Measurements from ENCODE around the gene AXL.
"Not testable (repeated sequence)": the region's sequence is repeated elsewhere in the genome, so short reads cannot be mapped to it uniquely, and the experiment has no call there.

Gene AXL

DNA sequence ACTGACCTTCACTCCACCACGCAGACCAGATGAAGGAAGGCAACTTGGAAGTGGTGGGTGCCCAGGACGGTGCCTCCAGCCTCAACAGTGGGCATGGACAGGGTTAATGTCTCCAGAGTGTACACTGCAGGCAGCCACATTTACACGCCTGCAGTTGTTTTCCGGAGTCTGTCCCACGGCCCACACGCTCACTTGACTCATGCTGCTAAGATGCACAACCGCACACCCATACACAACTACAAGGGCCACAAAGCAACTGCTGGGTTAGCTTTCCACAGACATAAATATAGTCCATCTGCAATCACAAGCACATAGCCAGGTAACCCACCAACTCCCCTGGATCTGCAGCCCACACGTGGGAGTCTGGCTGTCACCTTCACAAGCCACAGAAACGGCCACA lies 12.6 kb upstream of the AXL start:
- no peak for DNase-seq (ENCODE audit: low read depth in 1 of 2, low spot score in 1 of 2)

DNA sequence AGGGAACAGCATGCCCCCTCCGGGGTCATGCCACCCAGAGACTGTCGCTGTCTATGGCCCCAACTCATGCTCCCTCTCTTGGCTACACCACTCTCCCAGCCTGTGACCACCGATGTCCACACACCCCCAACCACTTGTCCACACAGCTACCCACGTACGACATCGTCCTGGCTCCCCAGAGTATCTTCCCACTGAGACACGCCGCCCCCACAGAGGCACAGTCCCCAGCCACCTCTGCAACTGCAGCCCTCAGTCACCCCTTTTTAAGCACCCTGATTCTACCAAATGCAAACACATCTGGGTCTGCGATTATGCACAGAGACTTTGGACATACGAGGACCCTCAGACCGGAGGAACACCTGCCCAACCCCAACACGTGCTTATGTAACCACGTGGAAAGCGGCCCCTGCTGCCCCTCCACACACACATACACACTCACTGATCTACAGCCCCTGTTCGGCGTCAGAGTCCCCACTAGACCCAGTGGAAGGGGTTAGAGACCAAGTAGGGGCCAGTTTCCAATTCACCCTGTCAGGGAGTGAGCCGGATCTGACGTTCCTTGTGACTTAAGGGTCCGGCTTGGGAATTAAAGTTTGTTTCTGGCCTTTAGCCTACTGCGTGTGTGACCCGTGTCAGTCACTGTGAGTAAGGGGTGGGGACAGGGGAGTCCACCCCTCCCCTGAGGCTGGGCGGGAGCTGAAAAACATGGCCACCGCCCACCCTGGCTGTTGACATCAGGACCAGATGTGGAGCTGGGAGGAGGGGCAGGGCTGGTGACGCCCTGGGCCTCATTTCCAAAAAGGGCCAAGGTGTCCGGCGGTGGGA lies 11.9 kb upstream of the AXL start:
- no peak for DNase-seq (ENCODE audit: low read depth in 1 of 2, low spot score in 1 of 2)

- DNase-seq (ENCODE audit: low read depth in 1 of 2, low spot score in 1 of 2) = no peak
Observed at GRCh38 chr19:41214161-41214560, 4.9 kb upstream of the AXL start.

GRCh38 chr19:41217741-41218140 lies 1.3 kb upstream of the AXL start:
- no peak for DNase-seq (ENCODE audit: low read depth in 1 of 2, low spot score in 1 of 2)

- no peak for DNase-seq (ENCODE audit: low read depth in 1 of 2, low spot score in 1 of 2)
Observed at GRCh38 chr19:41218249-41218614, 791 bp upstream of the AXL start.

GRCh38 chr19:41219924-41220567 lies 1.0 kb downstream of the AXL start:
- no peak for DNase-seq (ENCODE audit: low read depth in 1 of 2, low spot score in 1 of 2)

DNA sequence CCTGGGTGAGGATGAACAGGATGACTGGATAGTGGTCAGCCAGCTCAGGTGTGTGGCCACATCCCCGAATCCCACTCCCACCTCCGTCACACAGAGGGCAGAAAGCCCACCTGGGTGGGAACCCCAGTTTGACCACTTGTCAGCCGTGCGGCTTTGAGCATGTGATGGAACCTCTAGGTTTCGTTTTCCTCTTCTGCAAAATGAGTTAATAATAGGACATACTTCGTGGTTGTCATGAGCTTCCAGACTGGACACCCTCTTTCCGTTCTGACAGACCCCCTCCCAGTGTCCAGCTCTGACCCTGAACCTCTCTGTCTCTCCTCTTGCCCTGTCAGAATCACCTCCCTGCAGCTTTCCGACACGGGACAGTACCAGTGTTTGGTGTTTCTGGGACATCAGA lies 1.8 kb downstream of the AXL start:
- no peak for DNase-seq (ENCODE audit: low read depth in 1 of 2, low spot score in 1 of 2)

DNA sequence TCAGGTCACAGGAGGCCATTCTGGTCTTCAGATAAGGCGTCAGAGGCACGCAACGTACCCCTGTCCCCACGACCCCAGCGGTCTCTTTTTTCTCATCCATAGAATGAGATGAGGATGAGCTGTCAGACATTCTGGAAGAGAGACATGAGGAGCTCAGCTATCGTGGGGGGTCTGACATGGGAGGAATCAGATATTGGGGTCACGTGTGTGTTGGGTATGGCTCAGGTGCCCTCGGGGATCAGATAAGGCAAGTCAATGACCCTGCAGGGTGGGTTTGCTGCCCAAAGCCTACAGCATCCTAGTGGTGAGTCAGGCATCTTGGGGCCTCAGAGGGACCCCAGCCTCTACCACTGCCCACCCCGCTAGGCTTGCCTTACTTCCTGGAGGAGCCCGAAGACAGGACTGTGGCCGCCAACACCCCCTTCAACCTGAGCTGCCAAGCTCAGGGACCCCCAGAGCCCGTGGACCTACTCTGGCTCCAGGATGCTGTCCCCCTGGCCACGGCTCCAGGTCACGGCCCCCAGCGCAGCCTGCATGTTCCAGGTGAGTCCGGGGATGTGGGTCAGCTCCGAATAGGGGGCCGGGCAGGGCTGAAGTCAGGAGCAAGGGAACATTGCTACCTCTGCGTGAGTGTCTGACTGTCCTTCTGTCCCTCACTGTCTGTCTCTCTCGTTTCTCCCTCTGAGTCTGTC lies 2.6 kb downstream of the AXL start:
- DNase-seq (ENCODE audit: low read depth in 1 of 2, low spot score in 1 of 2) = no peak

DNA sequence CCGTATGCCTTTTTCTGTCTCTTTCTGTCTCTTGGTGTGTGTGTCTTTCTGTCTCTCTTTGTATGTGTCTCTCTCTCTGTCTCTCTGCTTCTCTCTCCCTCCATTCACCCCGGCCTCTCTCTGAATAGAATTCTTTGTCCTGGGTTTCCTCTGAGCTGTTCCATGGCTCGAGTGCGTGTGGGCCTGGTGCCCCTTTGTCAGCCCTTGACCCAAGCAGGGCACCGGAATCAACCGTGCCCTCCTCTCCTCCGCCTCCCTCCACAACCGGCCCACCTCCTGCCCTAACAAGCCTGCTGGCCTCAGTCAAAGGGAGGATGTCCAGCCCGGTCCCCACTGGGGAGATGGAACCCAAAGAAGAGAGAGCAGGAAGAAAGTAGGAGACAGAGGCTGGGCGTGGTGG lies 3.2 kb downstream of the AXL start:
- no peak for DNase-seq (ENCODE audit: low read depth in 1 of 2, low spot score in 1 of 2)

- DNase-seq (ENCODE audit: low read depth in 1 of 2, low spot score in 1 of 2) = no peak
Observed at GRCh38 chr19:41223431-41224234, 4.6 kb downstream of the AXL start.

GRCh38 chr19:41224632-41225031 lies 5.6 kb downstream of the AXL start:
- DNase-seq (ENCODE audit: low read depth in 1 of 2, low spot score in 1 of 2) = no peak

DNA sequence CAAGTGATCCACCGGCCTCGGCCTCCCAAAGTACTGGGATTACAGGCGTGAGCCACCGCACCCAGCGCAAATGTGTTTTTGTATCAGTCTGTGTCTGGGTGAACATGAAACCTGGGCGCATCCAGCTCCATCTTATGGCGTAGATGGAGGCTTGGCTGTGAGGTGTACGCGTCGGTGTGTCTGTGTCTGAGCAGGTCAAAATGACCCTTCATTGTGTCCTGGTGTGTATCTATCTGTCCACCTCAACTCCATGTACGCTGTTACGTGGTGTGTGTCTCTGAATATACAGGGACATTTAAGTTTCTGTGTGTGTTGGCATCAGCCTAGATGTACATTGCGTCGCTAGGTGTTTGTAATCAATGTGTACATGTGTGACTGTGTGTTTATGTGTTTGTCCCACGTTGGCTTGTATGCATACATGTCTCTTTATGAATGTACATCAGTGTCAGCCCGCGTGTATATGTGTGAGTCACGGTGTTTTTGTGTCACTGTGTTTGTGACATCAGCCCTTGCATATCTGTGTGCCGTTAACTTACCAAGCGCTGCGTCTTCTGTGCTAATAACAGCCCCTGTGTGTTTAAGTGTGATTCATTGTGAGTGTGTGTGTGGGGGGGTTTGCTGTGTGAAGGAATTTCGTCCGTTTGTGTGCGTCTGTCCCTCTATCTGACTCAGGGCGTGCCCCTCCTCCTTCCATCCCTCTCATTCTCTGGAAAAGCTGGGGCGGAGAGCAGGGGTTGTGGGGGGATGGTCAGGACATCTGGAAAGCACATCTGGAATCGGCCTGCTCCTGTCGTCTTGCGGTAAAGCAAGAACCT lies 6.4 kb downstream of the AXL start:
- DNase-seq (ENCODE audit: low read depth in 1 of 2, low spot score in 1 of 2) = peak in 1 of 2 donors; percentile 12

- DNase-seq (ENCODE audit: low read depth in 1 of 2, low spot score in 1 of 2) = peak; percentile 6 to 20
Observed at GRCh38 chr19:41226053-41226873, 7.2 kb downstream of the AXL start.

DNA sequence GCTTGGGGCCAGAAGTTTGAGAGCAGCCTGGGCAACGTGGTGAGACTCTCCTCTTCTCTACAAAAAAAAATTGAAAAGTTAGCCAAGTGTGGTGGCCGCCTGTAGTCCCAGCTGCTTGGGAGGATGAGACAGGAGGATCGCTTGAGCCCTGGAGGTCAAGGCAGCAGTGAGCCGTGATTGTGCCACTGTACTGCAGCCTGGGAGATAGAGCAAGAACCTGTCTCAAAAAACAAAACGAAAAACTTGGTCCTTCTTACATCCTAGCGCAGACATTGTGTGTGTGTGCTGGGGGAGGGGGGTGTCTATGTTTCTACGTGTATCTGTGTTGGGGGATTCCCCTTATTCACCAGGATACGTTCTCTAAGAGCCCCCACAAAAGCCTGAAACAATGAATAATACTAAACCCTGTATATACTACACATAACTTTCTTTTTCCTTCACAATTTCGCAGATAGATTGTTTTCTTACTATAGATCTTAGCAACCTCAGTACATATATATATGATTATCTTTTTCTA lies 7.9 kb downstream of the AXL start:
- no peak for DNase-seq (ENCODE audit: low read depth in 1 of 2, low spot score in 1 of 2)

DNA sequence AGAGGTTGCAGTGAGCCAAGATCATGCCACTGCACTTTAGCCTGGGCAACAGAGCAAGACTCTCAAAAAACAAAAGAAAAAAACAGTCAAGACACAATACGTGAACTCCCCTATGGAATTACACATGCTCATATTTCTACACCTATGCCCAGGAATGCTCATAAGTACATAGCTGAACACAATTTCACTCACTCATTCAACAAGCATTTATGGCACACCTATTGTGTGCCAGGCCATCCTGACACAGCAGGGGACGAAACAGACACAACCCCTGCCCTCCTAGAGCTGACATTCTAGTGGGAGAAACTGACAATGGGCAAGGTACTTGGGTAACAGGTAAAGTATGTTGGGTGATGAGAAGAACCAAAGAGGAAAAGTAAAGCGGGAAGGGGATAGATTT lies 9.5 kb downstream of the AXL start:
- no peak for DNase-seq (ENCODE audit: low read depth in 1 of 2, low spot score in 1 of 2)

- DNase-seq (ENCODE audit: low read depth in 1 of 2, low spot score in 1 of 2) = not testable (repeated sequence)
Observed at GRCh38 chr19:41229338-41229737, 10.3 kb downstream of the AXL start.

- DNase-seq (ENCODE audit: low read depth in 1 of 2, low spot score in 1 of 2) = no peak
Observed at GRCh38 chr19:41230067-41230857, 11.2 kb downstream of the AXL start.

- no peak for DNase-seq (ENCODE audit: low read depth in 1 of 2, low spot score in 1 of 2)
Observed at GRCh38 chr19:41232686-41233085, 13.7 kb downstream of the AXL start.
